Hematopoietic multipotent progenitor cell (in vitro differentiated cells): ENCODE data around the gene ELAC1. TPM values are rescaled to one million over a fixed set of nuclear protein-coding genes. Genes with fewer than 3 reads are reported as not detected.
"Not testable (repeated sequence)": the region's sequence is repeated elsewhere in the genome, so short reads cannot be mapped to it uniquely, and the experiment has no call there.

Experiments
- DNase-seq, 3 donors: peaks; one replicate each; pipeline ENCODE4 v3.0.0-alpha.2; 2011 to 2015; ENCODE audit warnings: low read depth in 2 of 3, low spot score in 2 of 3
- total RNA-seq: library from RNA; depleted of rRNA; stranded (reverse); fragments of >200 nt; gene quantifications from one replicate; pipeline ENCODE4 v1.2.3, GENCODE V29; 2012

Gene ELAC1
- total RNA-seq, 1 donor = 5.9 TPM

GRCh38 chr18:50970006-50970405, 2.2 kb downstream of the ELAC1 start:
- no peak for DNase-seq

GRCh38 chr18:50972404-50972803, 4.6 kb downstream of the ELAC1 start:
- not testable (repeated sequence) for DNase-seq

GRCh38 chr18:50973367-50974126, 5.7 kb downstream of the ELAC1 start:
- DNase-seq = no peak

GRCh38 chr18:50977037-50977760, 9.4 kb downstream of the ELAC1 start:
- no peak for DNase-seq

GRCh38 chr18:50981381-50981780, 13.5 kb downstream of the ELAC1 start:
- DNase-seq = no peak

- no peak for DNase-seq
Measured at GRCh38 chr18:50982086-50982801, 14.4 kb downstream of the ELAC1 start.

GRCh38 chr18:50982802-50983179, 15.0 kb downstream of the ELAC1 start:
- peak in 1 of 3 donors; percentile 20 for DNase-seq

GRCh38 chr18:50986360-50987087, 18.7 kb downstream of the ELAC1 start:
- DNase-seq = no peak

- DNase-seq = no peak
Measured at GRCh38 chr18:50987261-50987660, 19.4 kb downstream of the ELAC1 start.

GRCh38 chr18:50989711-50990110, 21.9 kb downstream of the ELAC1 start:
- DNase-seq = no peak

- DNase-seq = no peak
Measured at GRCh38 chr18:50992351-50992762, 24.5 kb downstream of the ELAC1 start.

GRCh38 chr18:50994031-50994430, 26.2 kb downstream of the ELAC1 start:
- no peak for DNase-seq

- DNase-seq = not testable (repeated sequence)
Measured at GRCh38 chr18:51003174-51003573, 35.3 kb downstream of the ELAC1 start.

GRCh38 chr18:51006061-51006818, 38.4 kb downstream of the ELAC1 start:
- DNase-seq = no peak

GRCh38 chr18:51006948-51007789, 39.3 kb downstream of the ELAC1 start:
- DNase-seq = no peak

- no peak for DNase-seq
Measured at GRCh38 chr18:51007790-51008139, 39.9 kb downstream of the ELAC1 start.

GRCh38 chr18:51009072-51009471, 41.2 kb downstream of the ELAC1 start:
- DNase-seq = no peak

GRCh38 chr18:51010218-51010617, 42.4 kb downstream of the ELAC1 start:
- no peak for DNase-seq

GRCh38 chr18:51011709-51012108, 43.9 kb downstream of the ELAC1 start:
- no peak for DNase-seq
